Measurements from ENCODE around the gene APBA1. TPM values are rescaled to one million over a fixed set of nuclear protein-coding genes. Genes with fewer than 3 reads are reported as not detected.

The APBA1 gene
- total and polyA plus RNA-seq, 3 experiments from 2014 or later = 0.09 to 0.13 TPM; not detected in 1

- no peak overlapping the region for H3K4me3 Mint-ChIP-seq
- ChIA-PET POLR2A (no interaction called here), CTCF (no interaction called here)
- Histone ChIP-seq H3K36me3 (ENCODE audit: insufficient read depth, low read length) (no peaks in the 10 kb centered on the region), H3K4me1 (ENCODE audit: insufficient read depth, low read length) (no peaks in the 10 kb centered on the region), H3K27ac (ENCODE audit: low read depth, low read length) (no peak overlapping the region), H3K4me3 (ENCODE audit: low read length) (no peak overlapping the region), H3K27me3 (ENCODE audit: insufficient read depth, low read length, poor library complexity, severe bottlenecking) (no peaks in the 10 kb centered on the region), H3K9me3 (ENCODE audit: low read length) (no peaks in the 10 kb centered on the region)
- DNase-seq = no peak
- H3K9me3 Mint-ChIP-seq = peaks cover 0 to 6% (median 0%) of the 10 kb centered on the region in 5 donors
- H3K27ac Mint-ChIP-seq = no peak overlapping the region
- H3K36me3 Mint-ChIP-seq = no peaks in the 10 kb centered on the region
- H3K27me3 Mint-ChIP-seq = no peaks in the 10 kb centered on the region
- peaks cover 0 to 11% (median 10%) of the 10 kb centered on the region in 3 donors for H3K4me1 Mint-ChIP-seq
Observed at GRCh38 chr9:69498470-69498869, 173.7 kb downstream of the APBA1 start.

GRCh38 chr9:69497816-69498215 lies 174.4 kb downstream of the APBA1 start:
- Mint-ChIP-seq H3K4me1 (peaks cover 0 to 6% (median 5%) of the 10 kb centered on the region in 3 donors), H3K9me3 (peaks cover 0 to 4% (median 0%) of the 10 kb centered on the region in 5 donors), H3K4me3 (no peak overlapping the region), H3K36me3 (no peaks in the 10 kb centered on the region), H3K27ac (no peak overlapping the region), H3K27me3 (no peaks in the 10 kb centered on the region)
- Histone ChIP-seq H3K9me3 (ENCODE audit: low read length) (no peaks in the 10 kb centered on the region), H3K4me1 (ENCODE audit: insufficient read depth, low read length) (no peaks in the 10 kb centered on the region), H3K4me3 (ENCODE audit: low read length) (no peak overlapping the region), H3K27me3 (ENCODE audit: insufficient read depth, low read length, poor library complexity, severe bottlenecking) (no peaks in the 10 kb centered on the region), H3K36me3 (ENCODE audit: insufficient read depth, low read length) (no peaks in the 10 kb centered on the region), H3K27ac (ENCODE audit: low read depth, low read length) (no peak overlapping the region)
- CTCF ChIA-PET = no interaction called here
- POLR2A ChIA-PET = no interaction called here
- no peak for DNase-seq

GRCh38 chr9:69496846-69497450 lies 175.2 kb downstream of the APBA1 start:
- Histone ChIP-seq H3K9me3 (ENCODE audit: low read length) (no peaks in the 10 kb centered on the region), H3K27me3 (ENCODE audit: insufficient read depth, low read length, poor library complexity, severe bottlenecking) (no peaks in the 10 kb centered on the region), H3K27ac (ENCODE audit: low read depth, low read length) (no peak overlapping the region), H3K4me1 (ENCODE audit: insufficient read depth, low read length) (no peaks in the 10 kb centered on the region), H3K36me3 (ENCODE audit: insufficient read depth, low read length) (no peaks in the 10 kb centered on the region), H3K4me3 (ENCODE audit: low read length) (no peak overlapping the region)
- no peaks in the 10 kb centered on the region for H3K27me3 Mint-ChIP-seq
- no peak overlapping the region for H3K4me3 Mint-ChIP-seq
- POLR2A ChIA-PET = no interaction called here
- H3K9me3 Mint-ChIP-seq = peaks cover 0 to 4% (median 0%) of the 10 kb centered on the region in 5 donors
- no peaks in the 10 kb centered on the region for H3K4me1 Mint-ChIP-seq
- no peaks in the 10 kb centered on the region for H3K36me3 Mint-ChIP-seq
- CTCF ChIA-PET = no interaction called here
- no peak for DNase-seq
- no peak overlapping the region for H3K27ac Mint-ChIP-seq

GRCh38 chr9:69495296-69495695 lies 176.9 kb downstream of the APBA1 start:
- H3K4me3 ChIP-seq (ENCODE audit: low read length) = no peak overlapping the region
- no peak for DNase-seq
- CTCF ChIA-PET = no interaction called here
- H3K36me3 ChIP-seq (ENCODE audit: insufficient read depth, low read length) = no peaks in the 10 kb centered on the region
- no peaks in the 10 kb centered on the region for H3K4me1 ChIP-seq (ENCODE audit: insufficient read depth, low read length)
- Mint-ChIP-seq H3K27ac (no peak overlapping the region), H3K27me3 (no peaks in the 10 kb centered on the region), H3K36me3 (no peaks in the 10 kb centered on the region), H3K9me3 (peaks cover 0 to 4% (median 0%) of the 10 kb centered on the region in 5 donors), H3K4me1 (no peaks in the 10 kb centered on the region), H3K4me3 (no peak overlapping the region)
- POLR2A ChIA-PET = no interaction called here
- H3K9me3 ChIP-seq (ENCODE audit: low read length) = no peaks in the 10 kb centered on the region
- no peaks in the 10 kb centered on the region for H3K27me3 ChIP-seq (ENCODE audit: insufficient read depth, low read length, poor library complexity, severe bottlenecking)
- H3K27ac ChIP-seq (ENCODE audit: low read depth, low read length) = no peak overlapping the region

GRCh38 chr9:69494763-69495162 lies 177.4 kb downstream of the APBA1 start:
- H3K4me3 ChIP-seq (ENCODE audit: low read length) = no peak overlapping the region
- ChIA-PET CTCF (no interaction called here), POLR2A (no interaction called here)

GRCh38 chr9:69494208-69494607 lies 178.0 kb downstream of the APBA1 start:
- Mint-ChIP-seq H3K27me3 (no peaks in the 10 kb centered on the region), H3K27ac (no peak overlapping the region), H3K9me3 (peaks cover 0 to 6% (median 0%) of the 10 kb centered on the region in 5 donors), H3K4me1 (no peaks in the 10 kb centered on the region), H3K36me3 (no peaks in the 10 kb centered on the region), H3K4me3 (no peak overlapping the region)
- Histone ChIP-seq H3K9me3 (ENCODE audit: low read length) (no peaks in the 10 kb centered on the region), H3K27me3 (ENCODE audit: insufficient read depth, low read length, poor library complexity, severe bottlenecking) (no peaks in the 10 kb centered on the region), H3K36me3 (ENCODE audit: insufficient read depth, low read length) (no peaks in the 10 kb centered on the region), H3K4me3 (ENCODE audit: low read length) (no peak overlapping the region), H3K4me1 (ENCODE audit: insufficient read depth, low read length) (no peaks in the 10 kb centered on the region), H3K27ac (ENCODE audit: low read depth, low read length) (no peak overlapping the region)
- no peak for DNase-seq
- CTCF ChIA-PET = no interaction called here
- POLR2A ChIA-PET = no interaction called here

More at GRCh38 chr9:69494763-69495162, 177.4 kb downstream of the APBA1 start:
- no peak overlapping the region for H3K27ac ChIP-seq (ENCODE audit: low read depth, low read length)
- no peak overlapping the region for H3K4me3 Mint-ChIP-seq
- no peaks in the 10 kb centered on the region for H3K27me3 ChIP-seq (ENCODE audit: insufficient read depth, low read length, poor library complexity, severe bottlenecking)
- no peaks in the 10 kb centered on the region for H3K36me3 Mint-ChIP-seq
- no peaks in the 10 kb centered on the region for H3K36me3 ChIP-seq (ENCODE audit: insufficient read depth, low read length)
- H3K9me3 Mint-ChIP-seq = peaks cover 0 to 4% (median 0%) of the 10 kb centered on the region in 5 donors
- H3K9me3 ChIP-seq (ENCODE audit: low read length) = no peaks in the 10 kb centered on the region
- H3K4me1 Mint-ChIP-seq = no peaks in the 10 kb centered on the region
- H3K27ac Mint-ChIP-seq = no peak overlapping the region
- H3K27me3 Mint-ChIP-seq = no peaks in the 10 kb centered on the region
- DNase-seq = no peak
- H3K4me1 ChIP-seq (ENCODE audit: insufficient read depth, low read length) = no peaks in the 10 kb centered on the region

GRCh38 chr9:69486498-69486897 lies 185.7 kb downstream of the APBA1 start:
- DNase-seq = no peak
- Histone ChIP-seq H3K9me3 (ENCODE audit: low read length) (no peaks in the 10 kb centered on the region), H3K27ac (ENCODE audit: low read depth, low read length) (no peak overlapping the region), H3K27me3 (ENCODE audit: insufficient read depth, low read length, poor library complexity, severe bottlenecking) (no peaks in the 10 kb centered on the region), H3K4me1 (ENCODE audit: insufficient read depth, low read length) (no peaks in the 10 kb centered on the region), H3K36me3 (ENCODE audit: insufficient read depth, low read length) (no peaks in the 10 kb centered on the region), H3K4me3 (ENCODE audit: low read length) (no peak overlapping the region)
- ChIA-PET CTCF (no interaction called here), POLR2A (no interaction called here)
- H3K4me3 Mint-ChIP-seq = peak overlapping the region in 1 of 7 donors; percentile 37
- peaks cover 0 to 4% (median 3%) of the 10 kb centered on the region in 5 donors for H3K9me3 Mint-ChIP-seq
- peak overlapping the region in 2 of 8 donors; percentile 1 to 90 for H3K27ac Mint-ChIP-seq
- H3K4me1 Mint-ChIP-seq = peaks cover 0 to 6% (median 4%) of the 10 kb centered on the region in 3 donors
- no peaks in the 10 kb centered on the region for H3K27me3 Mint-ChIP-seq
- H3K36me3 Mint-ChIP-seq = no peaks in the 10 kb centered on the region

- Mint-ChIP-seq H3K27ac (peak overlapping the region in 3 of 8 donors; percentile 14 to 90 (median 77)), H3K9me3 (peaks cover 0 to 4% (median 3%) of the 10 kb centered on the region in 5 donors), H3K4me3 (peak overlapping the region in 2 of 7 donors; percentile 56 to 59), H3K27me3 (no peaks in the 10 kb centered on the region), H3K4me1 (peaks cover 0 to 6% (median 4%) of the 10 kb centered on the region in 3 donors), H3K36me3 (no peaks in the 10 kb centered on the region)
- ChIA-PET CTCF (no interaction called here), POLR2A (no interaction called here)
- peak in 1 of 5 donors; percentile 12 for DNase-seq
- Histone ChIP-seq H3K27ac (ENCODE audit: low read depth, low read length) (no peak overlapping the region), H3K36me3 (ENCODE audit: insufficient read depth, low read length) (no peaks in the 10 kb centered on the region), H3K27me3 (ENCODE audit: insufficient read depth, low read length, poor library complexity, severe bottlenecking) (no peaks in the 10 kb centered on the region), H3K4me1 (ENCODE audit: insufficient read depth, low read length) (no peaks in the 10 kb centered on the region), H3K9me3 (ENCODE audit: low read length) (no peaks in the 10 kb centered on the region), H3K4me3 (ENCODE audit: low read length) (no peak overlapping the region)
Observed at GRCh38 chr9:69485466-69485865, 186.7 kb downstream of the APBA1 start.

Measured in CD8-positive, alpha-beta memory T cell (primary cell).